Kidney epithelial cell (primary cell): ENCODE data around the gene KIFC3. TPM values are rescaled to one million over a fixed set of nuclear protein-coding genes. Genes with fewer than 3 reads are reported as not detected.
"Not testable (repeated sequence)": the region's sequence is repeated elsewhere in the genome, so short reads cannot be mapped to it uniquely, and the experiment has no call there.

Source experiments
- DNase-seq: peaks from one replicate; pipeline ENCODE4 v3.0.0-alpha.2; 2010; ENCODE audit warnings: low read depth
- H3K27me3 ChIP-seq: 2 replicates; pipeline ENCODE4 v1.6.0; 2011; ENCODE audit warnings: low read length; ENCODE audit not compliant: control insufficient read depth, insufficient read depth
- H3K36me3 ChIP-seq: 2 replicates; pipeline ENCODE4 v1.5.1; 2011; ENCODE audit warnings: low read length; ENCODE audit not compliant: control insufficient read depth, insufficient read depth
- H3K4me3 ChIP-seq: 2 replicates; pipeline ENCODE4 v1.5.1; 2011; ENCODE audit warnings: low read depth, mild to moderate bottlenecking, control low read depth, low read length
- total RNA-seq: library from RNA; depleted of rRNA; stranded (reverse); fragments of >200 nt; gene quantifications from 2 replicates; pipeline ENCODE4 v1.2.3, GENCODE V29; 2015
- TF ChIP-seq, protein P1 (sequence below): IDR thresholded peaks from 2 replicates; pipeline ENCODE4 v1.5.1; 2011; ENCODE audit warnings: mild to moderate bottlenecking, moderate library complexity, low read length, control low read depth, inconsistent platforms; ENCODE audit not compliant: insufficient read depth, poor library complexity, severe bottlenecking

The KIFC3 gene, protein sequence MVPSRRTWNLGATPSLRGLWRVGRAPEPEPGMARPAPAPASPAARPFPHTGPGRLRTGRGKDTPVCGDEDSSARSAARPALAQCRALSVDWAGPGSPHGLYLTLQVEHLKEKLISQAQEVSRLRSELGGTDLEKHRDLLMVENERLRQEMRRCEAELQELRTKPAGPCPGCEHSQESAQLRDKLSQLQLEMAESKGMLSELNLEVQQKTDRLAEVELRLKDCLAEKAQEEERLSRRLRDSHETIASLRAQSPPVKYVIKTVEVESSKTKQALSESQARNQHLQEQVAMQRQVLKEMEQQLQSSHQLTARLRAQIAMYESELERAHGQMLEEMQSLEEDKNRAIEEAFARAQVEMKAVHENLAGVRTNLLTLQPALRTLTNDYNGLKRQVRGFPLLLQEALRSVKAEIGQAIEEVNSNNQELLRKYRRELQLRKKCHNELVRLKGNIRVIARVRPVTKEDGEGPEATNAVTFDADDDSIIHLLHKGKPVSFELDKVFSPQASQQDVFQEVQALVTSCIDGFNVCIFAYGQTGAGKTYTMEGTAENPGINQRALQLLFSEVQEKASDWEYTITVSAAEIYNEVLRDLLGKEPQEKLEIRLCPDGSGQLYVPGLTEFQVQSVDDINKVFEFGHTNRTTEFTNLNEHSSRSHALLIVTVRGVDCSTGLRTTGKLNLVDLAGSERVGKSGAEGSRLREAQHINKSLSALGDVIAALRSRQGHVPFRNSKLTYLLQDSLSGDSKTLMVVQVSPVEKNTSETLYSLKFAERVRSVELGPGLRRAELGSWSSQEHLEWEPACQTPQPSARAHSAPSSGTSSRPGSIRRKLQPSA
- 84.9 and 94.7 TPM in 2 replicates for total RNA-seq

DNA sequence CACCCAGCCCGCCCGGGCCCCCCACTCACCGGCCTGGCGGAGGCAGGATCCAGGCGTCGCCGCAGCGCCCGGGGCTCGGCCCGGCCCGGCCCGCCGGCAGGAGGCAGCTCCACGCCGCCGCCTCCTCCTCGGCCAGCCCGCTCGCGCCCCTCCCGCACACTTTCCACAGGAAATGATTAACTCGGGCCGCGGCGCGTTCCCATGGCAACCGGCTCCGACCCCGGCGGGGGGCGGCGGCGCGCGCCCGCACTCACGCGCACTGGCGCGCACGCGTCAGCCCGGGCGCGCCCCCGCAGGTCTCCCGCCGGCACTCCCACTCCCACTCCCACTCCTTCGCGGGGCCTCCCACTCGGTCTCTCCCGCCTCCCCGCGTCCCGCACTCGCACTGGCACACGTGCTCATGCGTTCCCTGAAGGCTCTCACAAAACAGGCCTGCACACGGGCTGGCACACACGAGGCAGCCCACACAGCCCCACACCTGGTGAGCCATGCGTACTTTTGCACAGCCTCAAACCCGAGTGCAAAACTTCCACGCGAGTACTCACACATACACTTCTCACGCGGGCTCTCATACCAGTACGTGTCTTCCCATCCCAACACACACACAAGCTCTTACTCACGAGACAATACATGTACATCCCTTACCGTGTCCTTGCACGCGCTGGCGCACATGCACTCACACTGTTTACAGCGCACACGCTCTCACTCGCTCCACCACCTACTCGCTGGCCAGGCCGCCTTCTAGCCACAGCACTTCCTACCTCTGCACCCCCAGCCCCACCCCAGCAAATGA is at the start of gene KIFC3:
Gene KIFC3, minus strand, starts transcription at position 151 of the 793 bp plus-strand sequence. CDS start 4,248 bp downstream, outside the sequence.
- TF ChIP-seq, protein P1, sequence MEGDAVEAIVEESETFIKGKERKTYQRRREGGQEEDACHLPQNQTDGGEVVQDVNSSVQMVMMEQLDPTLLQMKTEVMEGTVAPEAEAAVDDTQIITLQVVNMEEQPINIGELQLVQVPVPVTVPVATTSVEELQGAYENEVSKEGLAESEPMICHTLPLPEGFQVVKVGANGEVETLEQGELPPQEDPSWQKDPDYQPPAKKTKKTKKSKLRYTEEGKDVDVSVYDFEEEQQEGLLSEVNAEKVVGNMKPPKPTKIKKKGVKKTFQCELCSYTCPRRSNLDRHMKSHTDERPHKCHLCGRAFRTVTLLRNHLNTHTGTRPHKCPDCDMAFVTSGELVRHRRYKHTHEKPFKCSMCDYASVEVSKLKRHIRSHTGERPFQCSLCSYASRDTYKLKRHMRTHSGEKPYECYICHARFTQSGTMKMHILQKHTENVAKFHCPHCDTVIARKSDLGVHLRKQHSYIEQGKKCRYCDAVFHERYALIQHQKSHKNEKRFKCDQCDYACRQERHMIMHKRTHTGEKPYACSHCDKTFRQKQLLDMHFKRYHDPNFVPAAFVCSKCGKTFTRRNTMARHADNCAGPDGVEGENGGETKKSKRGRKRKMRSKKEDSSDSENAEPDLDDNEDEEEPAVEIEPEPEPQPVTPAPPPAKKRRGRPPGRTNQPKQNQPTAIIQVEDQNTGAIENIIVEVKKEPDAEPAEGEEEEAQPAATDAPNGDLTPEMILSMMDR: no peak
- Histone ChIP-seq H3K4me3 (peak within 1 kb of the TSS; percentile 61), H3K36me3 (no peaks in the 10 kb centered on the region), H3K27me3 (no peaks in the 10 kb centered on the region)
- DNase-seq: no peak

DNA sequence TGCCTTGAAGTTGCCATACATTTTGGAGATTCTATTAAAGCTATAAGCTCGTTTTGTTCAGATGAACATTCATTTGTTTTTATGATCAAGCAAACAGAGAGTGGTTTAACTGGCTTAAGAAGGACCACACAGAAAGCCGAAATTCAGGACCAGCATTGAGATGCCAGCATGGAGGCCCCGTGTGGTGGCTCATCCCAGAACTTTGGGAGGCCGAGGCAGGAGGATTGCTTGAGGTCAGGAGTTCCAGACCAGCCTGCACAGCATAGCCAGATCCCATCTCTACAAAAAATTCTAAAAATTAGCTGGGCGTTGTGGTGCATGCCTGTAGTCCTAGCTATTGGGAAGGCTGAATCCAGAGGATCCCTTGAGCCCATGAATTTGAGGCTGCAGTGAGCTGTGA is 45.9 kb upstream of the KIFC3 start:
- no peaks in the 10 kb centered on the region for H3K27me3 ChIP-seq
- TF ChIP-seq, protein P1: no peak
- H3K36me3 ChIP-seq: no peaks in the 10 kb centered on the region
- no peak for DNase-seq
- no peak overlapping the region for H3K4me3 ChIP-seq

DNA sequence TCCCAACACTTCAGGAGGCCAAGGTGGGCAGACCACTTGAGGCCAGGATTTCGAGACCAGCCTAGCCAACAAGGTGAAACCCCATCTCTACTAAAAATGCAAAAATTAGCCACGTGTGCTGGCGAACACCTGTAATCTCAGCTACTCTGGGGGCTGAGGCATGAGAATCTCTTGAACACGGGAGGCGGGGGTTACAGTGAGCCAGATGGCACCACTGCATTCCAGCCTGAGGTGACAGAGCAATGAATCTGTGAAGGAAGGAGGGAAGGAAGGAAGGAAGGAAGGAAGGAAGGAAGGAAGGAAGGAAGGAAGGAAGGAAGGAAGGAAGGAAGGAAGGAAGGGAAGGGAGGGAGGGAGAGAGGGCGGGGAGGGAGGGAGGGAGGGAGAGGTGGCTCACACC is 44.6 kb upstream of the KIFC3 start:
- DNase-seq, H3K27me3 ChIP-seq, H3K36me3 ChIP-seq, H3K4me3 ChIP-seq: not testable (repeated sequence)

DNA sequence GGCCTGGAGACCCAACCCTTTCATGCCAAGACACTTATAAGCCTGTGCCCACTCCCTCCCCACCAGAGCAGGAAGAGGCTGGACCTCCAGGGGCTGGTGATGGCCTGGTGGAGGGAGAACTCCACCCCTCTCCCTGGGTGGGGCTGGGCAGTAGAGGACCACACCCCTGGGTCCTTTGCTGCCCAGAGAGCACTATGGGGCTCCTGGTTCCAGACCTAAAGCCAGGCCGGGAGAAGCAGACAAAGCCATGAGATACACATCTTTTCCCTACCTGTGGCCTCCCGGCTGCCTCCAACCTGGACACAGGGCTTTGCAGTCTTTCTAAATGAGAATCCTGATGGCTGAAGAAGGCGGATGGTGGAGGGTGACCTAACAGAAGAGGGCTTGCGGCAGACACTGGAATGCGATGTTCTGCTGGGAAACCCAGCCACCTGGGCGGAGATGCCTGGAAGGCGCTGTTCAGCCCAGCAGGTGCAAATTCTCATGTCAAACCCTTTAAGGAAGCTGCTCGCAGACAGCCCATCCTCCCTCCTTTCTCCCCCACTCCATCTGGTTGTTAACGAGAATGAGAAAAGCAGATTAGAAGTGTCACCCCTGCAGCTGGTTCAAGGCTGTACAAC is 43.9 kb upstream of the KIFC3 start:
- TF ChIP-seq, protein P1: no peak
- no peaks in the 10 kb centered on the region for H3K27me3 ChIP-seq
- H3K36me3 ChIP-seq: no peaks in the 10 kb centered on the region
- no peak for DNase-seq
- no peak overlapping the region for H3K4me3 ChIP-seq

- Histone ChIP-seq H3K4me3 (no peak overlapping the region), H3K36me3 (no peaks in the 10 kb centered on the region), H3K27me3 (no peaks in the 10 kb centered on the region)
- TF ChIP-seq, protein P1: no peak
- no peak for DNase-seq
These were observed 42.8 kb upstream of the KIFC3 start for GRCh38 chr16:57845115-57845514.
